Adrenal gland (tissue), 12 donors: ENCODE data around the gene SNRNP70. TPM values are rescaled to one million over a fixed set of nuclear protein-coding genes. Genes with fewer than 3 reads are reported as not detected.

Experiments
- DNase-seq, 7 donors: peaks; one replicate each; pipeline ENCODE4 v3.0.0-alpha.2; 2019 to 2020
- H3K27ac ChIP-seq, 5 donors: fragments of 200-600 bp; sonication (generic) in 4 of 5; 1 replicate in 3 of 5; 2 replicates in 2 of 5; pipeline versions ENCODE4 v1.5.1 to v1.8.0; 2016 to 2020; ENCODE audit warnings: mild to moderate bottlenecking in 1 of 5
- H3K27me3 ChIP-seq: fragments of 200-600 bp; 2 replicates; pipeline ENCODE4 v1.8.0; 2021
- H3K36me3 ChIP-seq, 2 donors: fragments of 200-600 bp; replicated peaks in 1 of 2; 1 replicate in 1 of 2; 2 replicates in 1 of 2; pipeline versions ENCODE4 v1.5.1 to v1.8.0; 2018 to 2022
- H3K4me1 ChIP-seq, 2 donors: fragments of 200-600 bp; replicated peaks in 1 of 2; 1 replicate in 1 of 2; 2 replicates in 1 of 2; pipeline versions ENCODE4 v1.5.1 to v1.8.0; 2018 to 2021
- H3K4me3 ChIP-seq, 4 donors: fragments of 200-600 bp; sonication (generic) in 3 of 4; one replicate each; pipeline ENCODE4 v1.5.1; 2016 to 2018
- H3K9me3 ChIP-seq, 3 donors: fragments of 200-600 bp; sonication (generic) in 1 of 3; replicated peaks in 1 of 3; 1 replicate in 2 of 3; 2 replicates in 1 of 3; pipeline versions ENCODE4 v1.5.1 to v1.8.0; 2016 to 2021
- CTCF ChIP-seq, 6 experiments: fragments of 450-650 bp in 4 of 6; fragments of 200-600 bp in 2 of 6; sonication (generic) in 1 of 6; IDR thresholded peaks; 1 replicate in 5 of 6; 2 replicates in 1 of 6; pipeline versions ENCODE4 v1.5.1 to v1.8.0; 2016 to 2021; ENCODE audit warnings: antibody characterized with exemption in 6 of 6, mild to moderate bottlenecking in 2 of 6, moderate library complexity in 1 of 6
- POLR2A ChIP-seq, 2 donors: fragments of 450-650 bp; IDR thresholded peaks; one replicate each; pipeline ENCODE4 v1.6.1; 2017; ENCODE audit warnings: antibody characterized with exemption in 2 of 2, mild to moderate bottlenecking in 2 of 2, moderate library complexity in 1 of 2
- WGBS, 4 donors: extraction: QIAGEN DNeasy Blood & Tissue Kit in 2 of 4; methylation state at CpG; one replicate each; pipeline versions ENCODE4 v1.1.5 to v1.1.7; 2013 to 2017; 5-methylcytosine and 5-hydroxymethylcytosine counted together
- intact Hi-C, 2 donors: fragments of 100-400 bp; cut with DNase I; formaldehyde crosslinking; loops; one replicate each; pipeline versions ENCODE4 v1.14.1 to v1.15.0; 2022 to 2023
- polyA plus RNA-seq, 3 donors: library from polyadenylated mRNA; stranded (reverse); fragments of 200-250 nt in 2 of 3; fragments of 350-450 nt in 1 of 3; fragmentation: Illumina TruSeq in 1 of 3; extraction: RNeasy Lipid Tissue Mini Kit (QIAGEN cat#74804) in 1 of 3; gene quantifications; one replicate each; pipeline ENCODE4 v1.2.3, GENCODE V29; 2013 to 2014
- total RNA-seq, 9 donors: library from RNA; depleted of rRNA in 4 of 9; stranded (reverse); fragments of >200 nt in 4 of 9; fragments of 120-200 nt in 1 of 9; fragmentation: NEBNext Ultra II Directional in 1 of 9; extraction: Animal tissue kit (Norgen Biotek cat#: 25700) in 1 of 9; gene quantifications; one replicate each; pipeline versions ENCODE4 v1.1.0 to v1.2.4, GENCODE V29; 2013 to 2023
- donor health status: healthy with polysubstance abuse.
- donor health status: Bipolar disorder and iron deficiency.
- donor health status: DM: yes; HTN: yes; CAD: no.
- donor health status: DM: no; HTN: no; CAD: no.
- donor health status: DM: no; HTN: no; CAD: no.
- donor health status: DM: yes; HTN: yes; CAD: no.

The SNRNP70 gene
- total and polyA plus RNA-seq, 12 donors, result 109 to 1,255 (median 233) TPM

- Histone ChIP-seq H3K27ac (peak overlapping the region in 1 of 5 donors; percentile 79), H3K36me3 (peaks cover 0 to 34% of the 10 kb centered on the region in 2 donors), H3K9me3 (no peaks in the 10 kb centered on the region), H3K4me3 (peak overlapping the region in 3 of 4 donors; percentile 68 to 84 (median 74)), H3K4me1 (peaks cover 10 to 32% of the 10 kb centered on the region in 2 donors), H3K27me3 (no peaks in the 10 kb centered on the region)
- no peak for DNase-seq
- intact Hi-C loops, result no loop called here
- WGBS, 4 donors, result 25 to 39% (median 33%) methylated on average over 7 to 11 of the region's 11 CpGs
- TF ChIP-seq POLR2A (IDR thresholded peaks at IDR 0.05) (no peak), CTCF (IDR thresholded peaks at IDR 0.05) (no peak)
Observed at GRCh38 chr19:49086296-49086695, 1.0 kb downstream of the SNRNP70 start.

GRCh38 chr19:49091391-49092038 is 6.3 kb downstream of the SNRNP70 start:
- no peak for TF ChIP-seq CTCF (IDR thresholded peaks at IDR 0.05)
- TF ChIP-seq POLR2A (IDR thresholded peaks at IDR 0.05), result no peak
- no peak for DNase-seq
- H3K4me1 ChIP-seq, result peaks cover 3 to 30% of the 10 kb centered on the region in 2 donors
- H3K9me3 ChIP-seq, result no peaks in the 10 kb centered on the region
- WGBS, 4 donors, result 86 to 91% (median 88%) methylated on average over 17 of the region's 17 CpGs
- no peak overlapping the region for H3K27ac ChIP-seq
- H3K4me3 ChIP-seq, result no peak overlapping the region
- H3K36me3 ChIP-seq, result peaks cover 0 to 85% of the 10 kb centered on the region in 2 donors
- intact Hi-C loops, result no loop called here
- H3K27me3 ChIP-seq, result no peaks in the 10 kb centered on the region

- Histone ChIP-seq H3K27me3 (no peaks in the 10 kb centered on the region), H3K36me3 (peaks cover 0 to 92% of the 10 kb centered on the region in 2 donors), H3K9me3 (no peaks in the 10 kb centered on the region), H3K4me3 (no peak overlapping the region), H3K4me1 (peaks cover 0 to 18% of the 10 kb centered on the region in 2 donors), H3K27ac (no peak overlapping the region)
- DNase-seq, result no peak
- 81 to 90% (median 82%) methylated on average over 6 of the region's 6 CpGs for WGBS, 4 donors
- TF ChIP-seq POLR2A (IDR thresholded peaks at IDR 0.05) (no peak), CTCF (IDR thresholded peaks at IDR 0.05) (no peak)
- intact Hi-C loops, result no loop called here
Observed at GRCh38 chr19:49092686-49093085, 7.4 kb downstream of the SNRNP70 start.

- 60 to 76% (median 71%) methylated on average over 14 to 23 of the region's 23 CpGs for WGBS, 4 donors
- Histone ChIP-seq H3K27ac (no peak overlapping the region), H3K27me3 (no peaks in the 10 kb centered on the region), H3K4me1 (peaks cover 0 to 9% of the 10 kb centered on the region in 2 donors), H3K4me3 (no peak overlapping the region), H3K9me3 (no peaks in the 10 kb centered on the region), H3K36me3 (peaks cover 0 to 98% of the 10 kb centered on the region in 2 donors)
- no peak for TF ChIP-seq CTCF (IDR thresholded peaks at IDR 0.05)
- TF ChIP-seq POLR2A (IDR thresholded peaks at IDR 0.05), result no peak
- peak in 3 of 7 donors; percentile 38 to 52 (median 52) for DNase-seq
- intact Hi-C loops, result loop anchor here (5.0 kb wide), 1 partner anchor 113 kb away; no protein-coding TSS in a partner anchor
Observed at GRCh38 chr19:49094505-49095482, 9.5 kb downstream of the SNRNP70 start.
